Lower leg skin (tissue), 3 donors: ENCODE measurements around the gene MAML1.

Experiments used
- CTCF ChIP-seq, 3 donors: fragments of 450-650 bp; IDR thresholded peaks; one replicate each; pipeline ENCODE4 v1.5.1; 2016; ENCODE audit warnings: antibody characterized with exemption in 3 of 3, mild to moderate bottlenecking in 3 of 3, moderate library complexity in 2 of 3
- POLR2A ChIP-seq, 2 donors: fragments of 450-650 bp; IDR thresholded peaks; one replicate each; pipeline ENCODE4 v1.6.1; 2016 to 2017; ENCODE audit warnings: antibody characterized with exemption in 2 of 2, mild to moderate bottlenecking in 1 of 2, moderate library complexity in 1 of 2

- TF ChIP-seq POLR2A (IDR thresholded peaks at IDR 0.05): no peak
- TF ChIP-seq CTCF (IDR thresholded peaks at IDR 0.05): no peak
Measured at GRCh38 chr5:179805070-179805528, 72.5 kb downstream of the MAML1 start.
